Activated CD4-positive, alpha-beta memory T cell treated with anti-CD3 and anti-CD28 coated beads, Interleukin-2, amount 10 ng/mL, durations not matched to agents 7 days and 5 days (primary cell): ENCODE data around the gene LYZL6. TPM values are rescaled to one million over a fixed set of nuclear protein-coding genes. Genes with fewer than 3 reads are reported as not detected.
"Not testable (repeated sequence)": the region's sequence is repeated elsewhere in the genome, so short reads cannot be mapped to it uniquely, and the experiment has no call there.

ENCODE experiments used
- CTCF ChIA-PET: fragments of 350-600 bp; sonication (Branson Sonifier 250); formaldehyde crosslinking; loops from one replicate; lab custom pipeline; 2021; ENCODE audit warnings: antibody characterized with exemption, inconsistent platforms; lab: Charles Lee
- POLR2A ChIA-PET: fragments of 350-600 bp; sonication (Branson Sonifier 250); formaldehyde crosslinking; loops from one replicate; lab custom pipeline; 2021; ENCODE audit warnings: antibody characterized with exemption; lab: Charles Lee
- DNase-seq: peaks from one replicate; pipeline ENCODE4 v3.0.0-alpha.2; 2020
- H3K27ac Mint-ChIP-seq: one replicate; pipeline ENCODE4 v1.8.0; 2021; ENCODE audit warnings: mild to moderate bottlenecking, mixed read lengths
- H3K27me3 Mint-ChIP-seq: one replicate; pipeline ENCODE4 v1.8.0; 2021; ENCODE audit warnings: mixed read lengths
- H3K36me3 Mint-ChIP-seq: one replicate; pipeline ENCODE4 v1.8.0; 2021; ENCODE audit warnings: low read depth, mixed read lengths
- H3K4me1 Mint-ChIP-seq: one replicate; pipeline ENCODE4 v1.8.0; 2021; ENCODE audit warnings: mixed read lengths
- H3K4me3 Mint-ChIP-seq: one replicate; pipeline ENCODE4 v1.8.0; 2021; ENCODE audit warnings: mild to moderate bottlenecking, mixed read lengths
- H3K9me3 Mint-ChIP-seq: one replicate; pipeline ENCODE4 v1.8.0; 2021; ENCODE audit warnings: mixed read lengths
- total RNA-seq, 2 experiments: library from RNA; stranded (reverse); gene quantifications; one replicate each; pipeline ENCODE4 v1.2.3, GENCODE V29; 2021

LYZL6 gene
- total RNA-seq, 2 experiments from 2014 or later = not detected

GRCh38 chr17:35938492-35938891 lies 5.0 kb downstream of the LYZL6 start:
- H3K4me1 Mint-ChIP-seq, H3K4me3 Mint-ChIP-seq, H3K9me3 Mint-ChIP-seq, H3K27ac Mint-ChIP-seq, POLR2A ChIA-PET, DNase-seq, H3K36me3 Mint-ChIP-seq, H3K27me3 Mint-ChIP-seq: not testable (repeated sequence)
- CTCF ChIA-PET = interaction anchor here (2.0 kb wide), 1 partner anchor 31 kb away, joined by 4 read pairs; no protein-coding TSS in a partner anchor

DNA sequence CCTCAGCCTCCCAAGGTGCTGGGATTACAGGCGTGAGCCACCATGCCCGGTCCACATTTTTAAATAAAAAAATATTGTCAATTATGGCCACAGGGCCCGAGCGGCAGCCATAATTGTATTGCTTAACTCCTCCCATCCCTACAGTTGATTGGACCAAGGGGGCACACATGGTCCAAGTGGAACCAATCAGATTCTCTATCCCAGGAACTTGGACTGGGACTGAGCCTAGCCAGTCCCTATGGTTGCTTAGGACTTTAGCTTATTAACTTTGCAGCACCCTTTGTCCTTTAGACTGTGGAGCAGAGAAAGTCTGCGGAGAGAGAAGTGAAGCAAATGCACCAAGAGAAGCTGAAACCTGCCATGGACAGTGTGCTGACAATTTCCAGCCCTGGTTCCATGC lies 7.5 kb downstream of the LYZL6 start:
- no peaks in the 10 kb centered on the region for H3K36me3 Mint-ChIP-seq
- H3K27ac Mint-ChIP-seq = no peak overlapping the region
- H3K4me1 Mint-ChIP-seq = peaks cover 5% of the 10 kb centered on the region
- no peak for DNase-seq
- peaks cover 7% of the 10 kb centered on the region for H3K27me3 Mint-ChIP-seq
- ChIA-PET CTCF (no interaction called here), POLR2A (no interaction called here)
- peaks cover 2% of the 10 kb centered on the region for H3K9me3 Mint-ChIP-seq
- no peak overlapping the region for H3K4me3 Mint-ChIP-seq

GRCh38 chr17:35934760-35935159 lies 8.8 kb downstream of the LYZL6 start:
- Mint-ChIP-seq H3K4me3 (no peak overlapping the region), H3K27ac (no peak overlapping the region), H3K9me3 (peaks cover 2% of the 10 kb centered on the region), H3K4me1 (peaks cover 17% of the 10 kb centered on the region), H3K27me3 (peaks cover 7% of the 10 kb centered on the region), H3K36me3 (peaks cover 4% of the 10 kb centered on the region)
- DNase-seq = no peak
- ChIA-PET CTCF (no interaction called here), POLR2A (no interaction called here)

- ChIA-PET CTCF (interaction anchor here (1.6 kb wide), 1 partner anchor 43 kb away, joined by 3 read pairs; no protein-coding TSS in a partner anchor), POLR2A (interaction anchor here (4.7 kb wide), 1 partner anchor 55 kb away, joined by 40 read pairs; the partner anchor contains the start of gene CCL5)
- DNase-seq = no peak
- Mint-ChIP-seq H3K4me3 (no peak overlapping the region), H3K9me3 (no peaks in the 10 kb centered on the region), H3K27ac (no peak overlapping the region), H3K4me1 (peaks cover 29% of the 10 kb centered on the region), H3K27me3 (peaks cover 7% of the 10 kb centered on the region), H3K36me3 (peaks cover 14% of the 10 kb centered on the region)
Observed at GRCh38 chr17:35932586-35932985, 10.9 kb downstream of the LYZL6 start.

- H3K4me3 Mint-ChIP-seq = no peak overlapping the region
- no peaks in the 10 kb centered on the region for H3K9me3 Mint-ChIP-seq
- H3K36me3 Mint-ChIP-seq = peaks cover 15% of the 10 kb centered on the region
- POLR2A ChIA-PET = interaction anchor here (1.0 to 4.7 kb wide), 10 partner anchors 11 to 122 kb away, joined by 4 to 40 read pairs (median 8); partner anchors contain the start of genes CCL5, LYZL6 and TAF15
- no peak overlapping the region for H3K27ac Mint-ChIP-seq
- no peak for DNase-seq
- CTCF ChIA-PET = interaction anchor here (0.9 to 1.8 kb wide), 6 partner anchors 42 to 168 kb away, joined by 3 to 7 read pairs (median 4); partner anchors contain the start of gene CCL5
- H3K27me3 Mint-ChIP-seq = peaks cover 7% of the 10 kb centered on the region
- H3K4me1 Mint-ChIP-seq = peaks cover 29% of the 10 kb centered on the region
Observed at GRCh38 chr17:35931794-35932425, 11.6 kb downstream of the LYZL6 start.

GRCh38 chr17:35930211-35931065 lies 13.1 kb downstream of the LYZL6 start, which contains the start of gene RDM1:
RDM1 (minus strand) TSS chr17:35930773; CDS start chr17:35930727, 46 bp downstream.
- H3K4me1 Mint-ChIP-seq = peaks cover 32% of the 10 kb centered on the region
- peaks cover 7% of the 10 kb centered on the region for H3K27me3 Mint-ChIP-seq
- CTCF ChIA-PET = interaction anchor here (0.6 to 1.8 kb wide), 7 partner anchors 11 to 167 kb away, joined by 3 to 7 read pairs (median 3); partner anchors contain the start of gene CCL5
- H3K27ac Mint-ChIP-seq = peak within 1 kb of the TSS; percentile 74
- peaks cover 18% of the 10 kb centered on the region for H3K36me3 Mint-ChIP-seq
- POLR2A ChIA-PET = interaction anchor here (0.9 to 4.7 kb wide), 15 partner anchors 9 to 556 kb away, joined by 3 to 40 read pairs (median 5); partner anchors contain the start of genes CCL5, TAF15 and ZNHIT3
- no peaks in the 10 kb centered on the region for H3K9me3 Mint-ChIP-seq
- peak within 1 kb of the TSS; percentile 84 for H3K4me3 Mint-ChIP-seq
- peak; percentile 93 for DNase-seq

GRCh38 chr17:35927714-35928113 lies 15.8 kb downstream of the LYZL6 start:
- H3K27ac Mint-ChIP-seq = no peak overlapping the region
- peaks cover 40% of the 10 kb centered on the region for H3K4me1 Mint-ChIP-seq
- peaks cover 39% of the 10 kb centered on the region for H3K36me3 Mint-ChIP-seq
- H3K27me3 Mint-ChIP-seq = peaks cover 3% of the 10 kb centered on the region
- CTCF ChIA-PET = interaction anchor here (0.7 kb wide), 1 partner anchor 69 kb away, joined by 3 read pairs; no protein-coding TSS in a partner anchor
- DNase-seq = no peak
- no peak overlapping the region for H3K4me3 Mint-ChIP-seq
- no peaks in the 10 kb centered on the region for H3K9me3 Mint-ChIP-seq
- POLR2A ChIA-PET = no interaction called here

- no peak for DNase-seq
- peaks cover 44% of the 10 kb centered on the region for H3K4me1 Mint-ChIP-seq
- no peaks in the 10 kb centered on the region for H3K27me3 Mint-ChIP-seq
- no peak overlapping the region for H3K4me3 Mint-ChIP-seq
- ChIA-PET CTCF (interaction anchor here (1.3 to 1.4 kb wide), 2 partner anchors 23 to 115 kb away, joined by 3 read pairs; partner anchors contain the start of gene TAF15), POLR2A (interaction anchor here (1.3 kb wide), 1 partner anchor 43 kb away, joined by 7 read pairs; the partner anchor contains the start of gene CCL5)
- peaks cover 63% of the 10 kb centered on the region for H3K36me3 Mint-ChIP-seq
- H3K9me3 Mint-ChIP-seq = no peaks in the 10 kb centered on the region
- no peak overlapping the region for H3K27ac Mint-ChIP-seq
Observed at GRCh38 chr17:35923609-35924114, 19.9 kb downstream of the LYZL6 start.

- POLR2A ChIA-PET = interaction anchor here (1.6 to 1.9 kb wide), 2 partner anchors 40 to 44 kb away, joined by 5 read pairs; partner anchors contain the start of gene CCL5
Observed at GRCh38 chr17:35920229-35920628, 23.3 kb downstream of the LYZL6 start.

GRCh38 chr17:35918665-35919064 lies 24.8 kb downstream of the LYZL6 start:
- H3K9me3 Mint-ChIP-seq = peaks cover 2% of the 10 kb centered on the region
- no peaks in the 10 kb centered on the region for H3K27me3 Mint-ChIP-seq
- H3K36me3 Mint-ChIP-seq = peaks cover 63% of the 10 kb centered on the region
- no peak for DNase-seq
- peaks cover 39% of the 10 kb centered on the region for H3K4me1 Mint-ChIP-seq
- no peak overlapping the region for H3K4me3 Mint-ChIP-seq
- CTCF ChIA-PET = interaction anchor here (0.6 to 1.3 kb wide), 5 partner anchors 8 to 109 kb away, joined by 3 to 4 read pairs (median 3); partner anchors contain the start of genes RDM1 and TAF15
- no peak overlapping the region for H3K27ac Mint-ChIP-seq
- POLR2A ChIA-PET = interaction anchor here (1.2 to 1.9 kb wide), 2 partner anchors 20 to 39 kb away, joined by 3 to 5 read pairs; partner anchors contain the start of gene CCL5

More at GRCh38 chr17:35920229-35920628, 23.3 kb downstream of the LYZL6 start:
- Mint-ChIP-seq H3K4me1 (peaks cover 41% of the 10 kb centered on the region), H3K27ac (peak overlapping the region; percentile 42), H3K27me3 (no peaks in the 10 kb centered on the region), H3K36me3 (peaks cover 69% of the 10 kb centered on the region), H3K9me3 (peaks cover 2% of the 10 kb centered on the region), H3K4me3 (no peak overlapping the region)
- no peak for DNase-seq
- CTCF ChIA-PET = interaction anchor here (0.7 kb wide), 1 partner anchor 343 kb away, joined by 3 read pairs; no protein-coding TSS in a partner anchor

DNA sequence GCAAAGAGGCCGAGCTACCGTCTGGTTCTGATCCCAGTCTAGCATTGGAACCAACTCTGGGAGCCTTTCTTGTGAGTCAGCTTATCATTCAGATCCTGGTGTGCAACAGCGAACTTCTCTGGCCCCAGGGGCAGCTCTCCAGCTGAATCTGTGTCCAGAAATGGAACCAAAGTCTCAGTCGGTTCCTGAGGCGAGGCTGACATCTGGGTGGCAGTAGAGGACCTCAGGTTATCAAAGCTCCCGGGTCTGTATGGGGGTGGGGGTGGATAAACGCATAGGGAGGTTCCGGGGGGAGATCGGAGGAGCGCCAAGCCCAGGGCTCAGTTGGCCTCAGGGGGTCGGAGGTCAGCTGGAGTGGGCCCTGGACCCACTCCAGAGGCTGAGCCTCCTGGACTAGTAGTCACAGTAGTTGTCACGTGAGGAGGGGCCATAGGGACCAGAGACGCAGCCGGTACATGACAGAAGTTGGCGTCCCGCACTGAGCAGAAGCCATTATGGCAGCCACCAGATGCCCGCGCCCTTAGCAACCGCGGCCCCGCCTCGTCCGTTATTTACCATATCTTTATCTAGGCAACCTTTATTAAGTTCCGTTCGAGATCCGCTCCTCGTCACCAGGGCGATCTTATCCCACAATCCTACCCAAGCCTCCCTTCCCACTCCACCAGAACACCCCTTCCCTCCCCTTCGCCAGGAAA lies 25.8 kb downstream of the LYZL6 start:
- peaks cover 2% of the 10 kb centered on the region for H3K9me3 Mint-ChIP-seq
- DNase-seq = no peak
- peaks cover 61% of the 10 kb centered on the region for H3K36me3 Mint-ChIP-seq
- ChIA-PET POLR2A (interaction anchor here (0.6 to 2.2 kb wide), 3 partner anchors 9 to 14 kb away, joined by 3 to 7 read pairs (median 5); partner anchors contain the start of gene RDM1), CTCF (no interaction called here)
- no peaks in the 10 kb centered on the region for H3K27me3 Mint-ChIP-seq
- H3K4me3 Mint-ChIP-seq = no peak overlapping the region
- H3K4me1 Mint-ChIP-seq = peaks cover 44% of the 10 kb centered on the region
- H3K27ac Mint-ChIP-seq = no peak overlapping the region
